H1 (cell line): ENCODE measurements around the gene TFAP2D. TPM values are rescaled to one million over a fixed set of nuclear protein-coding genes. Genes with fewer than 3 reads are reported as not detected.

Source experiments
- BACH1 ChIP-seq: IDR thresholded peaks from 2 replicates; pipeline ENCODE4 v1.6.1; 2012; ENCODE audit warnings: low read length, improper control_type of control experiment
- BRCA1 ChIP-seq: IDR thresholded peaks from 2 replicates; pipeline ENCODE4 v1.6.1; 2012; ENCODE audit warnings: low read depth, low read length, improper control_type of control experiment
- CEBPB ChIP-seq: IDR thresholded peaks from 2 replicates; pipeline ENCODE4 v1.6.1; 2012; ENCODE audit warnings: low read depth, low read length
- KDM5A ChIP-seq: fragments of 200-600 bp; IDR thresholded peaks from 2 replicates; pipeline ENCODE4 v1.7.1; 2012; ENCODE audit warnings: mild to moderate bottlenecking, low read length, inconsistent platforms, mixed read lengths
- SIRT6 ChIP-seq: IDR thresholded peaks from one replicate; pipeline ENCODE4 v1.7.1; 2012; ENCODE audit warnings: low read length, inconsistent platforms
- polyA plus RNA-seq, 7 experiments: library from polyadenylated mRNA; depleted of rRNA in 3 of 7; stranded (reverse) in 5 of 7; unstranded in 2 of 7; fragments of >200 nt in 5 of 7; fragments of 200-250 nt in 2 of 7; gene quantifications; 1 replicate in 5 of 7; 2 replicates in 1 of 7; 4 replicates in 1 of 7; pipeline versions ENCODE4 v1.2.1 to v1.2.3, GENCODE V29; 2011 to 2013; ENCODE audit warnings: missing spikeins in 2 of 7, mixed read lengths in 2 of 7
- total RNA-seq: library from RNA; stranded (reverse); fragmentation: NEBNext Ultra II Directional; extraction: Animal tissue kit (Norgen Biotek cat#: 25700); gene quantifications from 2 replicates; pipeline ENCODE4 v1.2.1, GENCODE V29; 2021

TFAP2D gene
- total and polyA plus RNA-seq, 2 of the 8 experiments (the other 6 are each of a cell fraction or from before 2014, with no cell fraction given): not detected

DNA sequence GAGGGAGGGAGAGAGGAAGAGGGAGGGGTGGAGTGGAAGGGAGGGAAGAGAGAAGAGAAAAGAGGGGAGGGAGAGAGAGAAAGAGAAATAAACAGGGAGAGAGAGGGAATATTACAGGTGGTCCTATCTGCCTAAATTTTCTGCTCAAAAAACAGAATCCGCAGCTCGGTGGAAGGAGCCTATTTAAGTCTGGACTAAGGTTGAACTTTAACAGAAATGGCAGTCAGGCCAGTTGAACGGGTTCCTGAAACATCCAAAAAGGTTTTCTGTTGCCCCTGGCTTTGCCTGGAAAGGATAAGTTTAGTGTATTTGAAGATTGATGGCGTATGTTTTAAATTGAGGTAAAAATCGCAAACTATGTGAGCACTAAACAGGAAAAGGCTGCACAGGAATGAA, 107.5 kb downstream of the TFAP2D start (continued):
- no peak for TF ChIP-seq SIRT6
- no peak for TF ChIP-seq BACH1
- no peak for TF ChIP-seq CEBPB
- TF ChIP-seq BRCA1: no peak
- no peak for TF ChIP-seq KDM5A
- TF ChIP-seq, all 59 proteins: peak for 4
